ENCODE data around the gene MACROD1.

Gene MACROD1

GRCh38 chr11:64161037-64161436 lies 4.9 kb downstream of the MACROD1 start:
- Histone ChIP-seq H3K9me2 (replicated peaks; ENCODE audit: insufficient read depth, low read length) (no peaks in the 10 kb centered on the region), H3K9me3 (ENCODE audit: insufficient read depth, low read length) (no peaks in the 10 kb centered on the region), H3K4me2 (ENCODE audit: low read depth, low read length, poor library complexity, severe bottlenecking) (no peak overlapping the region), H3K27me3 (ENCODE audit: low read length) (no peaks in the 10 kb centered on the region), H3K9ac (ENCODE audit: low read length) (no peak overlapping the region), H3K79me2 (ENCODE audit: insufficient read depth, low read length) (no peaks in the 10 kb centered on the region; the same call in 1 of the 2 replicates), H3F3A (ENCODE audit: insufficient read depth) (0 out of 2 replicates have a peak, but pooled peaks cover 5% of the 10 kb centered on the region), H4K20me1 (ENCODE audit: low read depth, low read length) (no peaks in the 10 kb centered on the region), H3K27ac (ENCODE audit: low read depth, low read length) (no peak overlapping the region), H3K36me3 (ENCODE audit: low read length) (no peaks in the 10 kb centered on the region), H3K4me3 (ENCODE audit: insufficient read depth, low read length, poor library complexity, severe bottlenecking) (no peak overlapping the region), H2AFZ (ENCODE audit: low read depth, low read length, severe bottlenecking) (no peak overlapping the region)
- TF ChIP-seq EZH2phosphoT487 (conservative IDR thresholded peaks at IDR 0.05; ENCODE audit: low read length) (no peak), CTCF (IDR thresholded peaks at IDR 0.05; ENCODE audit: insufficient read depth, low read length, poor library complexity, severe bottlenecking) (no peak)

GRCh38 chr11:64157631-64158394 lies 8.1 kb downstream of the MACROD1 start:
- no peaks in the 10 kb centered on the region for H3K36me3 ChIP-seq (ENCODE audit: low read length)
- H3K27ac ChIP-seq (ENCODE audit: low read depth, low read length) = no peak overlapping the region
- no peaks in the 10 kb centered on the region for H3K27me3 ChIP-seq (ENCODE audit: low read length)
- no peaks in the 10 kb centered on the region for H3F3A ChIP-seq (ENCODE audit: insufficient read depth)
- H2AFZ ChIP-seq (ENCODE audit: low read depth, low read length, severe bottlenecking) = no peak overlapping the region
- no peaks in the 10 kb centered on the region for H4K20me1 ChIP-seq (ENCODE audit: low read depth, low read length)
- H3K9me2 ChIP-seq (replicated peaks; ENCODE audit: insufficient read depth, low read length) = no peaks in the 10 kb centered on the region
- H3K4me2 ChIP-seq (ENCODE audit: low read depth, low read length, poor library complexity, severe bottlenecking) = no peak overlapping the region
- no peaks in the 10 kb centered on the region for H3K9me3 ChIP-seq (ENCODE audit: insufficient read depth, low read length)
- no peak overlapping the region for H3K9ac ChIP-seq (ENCODE audit: low read length)
- H3K79me2 ChIP-seq (ENCODE audit: insufficient read depth, low read length) = no peaks in the 10 kb centered on the region
- no peak overlapping the region for H3K4me3 ChIP-seq (ENCODE audit: insufficient read depth, low read length, poor library complexity, severe bottlenecking)
- TF ChIP-seq CTCF (IDR thresholded peaks at IDR 0.05; ENCODE audit: insufficient read depth, low read length, poor library complexity, severe bottlenecking) (no peak), EZH2phosphoT487 (conservative IDR thresholded peaks at IDR 0.05; ENCODE audit: low read length) (no peak)

GRCh38 chr11:64156235-64157011 lies 9.5 kb downstream of the MACROD1 start:
- no peak overlapping the region for H3K4me2 ChIP-seq (ENCODE audit: low read depth, low read length, poor library complexity, severe bottlenecking)

More at GRCh38 chr11:64156235-64157011, 9.5 kb downstream of the MACROD1 start:
- Histone ChIP-seq H3K9ac (ENCODE audit: low read length) (no peak overlapping the region), H3K27me3 (ENCODE audit: low read length) (no peaks in the 10 kb centered on the region), H2AFZ (ENCODE audit: low read depth, low read length, severe bottlenecking) (no peak overlapping the region), H3F3A (ENCODE audit: insufficient read depth) (no peaks in the 10 kb centered on the region), H3K79me2 (ENCODE audit: insufficient read depth, low read length) (no peaks in the 10 kb centered on the region), H3K9me3 (ENCODE audit: insufficient read depth, low read length) (no peaks in the 10 kb centered on the region), H3K9me2 (replicated peaks; ENCODE audit: insufficient read depth, low read length) (no peaks in the 10 kb centered on the region), H3K27ac (ENCODE audit: low read depth, low read length) (no peak overlapping the region), H4K20me1 (ENCODE audit: low read depth, low read length) (no peaks in the 10 kb centered on the region), H3K4me3 (ENCODE audit: insufficient read depth, low read length, poor library complexity, severe bottlenecking) (no peak overlapping the region), H3K36me3 (ENCODE audit: low read length) (no peaks in the 10 kb centered on the region)
- TF ChIP-seq CTCF (IDR thresholded peaks at IDR 0.05; ENCODE audit: insufficient read depth, low read length, poor library complexity, severe bottlenecking) = no peak
- TF ChIP-seq EZH2phosphoT487 (conservative IDR thresholded peaks at IDR 0.05; ENCODE audit: low read length) = no peak
